Heart right ventricle (tissue), 16 donors: ENCODE data around the gene KIR3DL1. TPM values are rescaled to one million over a fixed set of nuclear protein-coding genes. Genes with fewer than 3 reads are reported as not detected.

Source experiments
- ATAC-seq, 8 donors: fragments of 200-7000 bp; cut with Tn5 transposase; one replicate each; pipeline ENCODE4 v1.9.1; 2020; ENCODE audit warnings: mild to moderate bottlenecking in 8 of 8, moderate library complexity in 8 of 8, moderate number of reproducible peaks in 1 of 8
- DNase-seq, 2 donors: peaks; one replicate each; pipeline ENCODE4 v3.0.0-alpha.2; 2020
- H3K27ac ChIP-seq, 10 donors: fragments of 200-600 bp; sonication (generic) in 2 of 10; one replicate each; pipeline versions ENCODE4 v1.5.0 to v1.8.0; 2020 to 2022; ENCODE audit warnings: mild to moderate bottlenecking in 3 of 10
- H3K27me3 ChIP-seq, 7 donors: fragments of 200-600 bp; one replicate each; pipeline ENCODE4 v1.8.0; 2021 to 2022; ENCODE audit warnings: mild to moderate bottlenecking in 2 of 7
- H3K36me3 ChIP-seq, 9 donors: fragments of 200-600 bp; sonication (generic) in 1 of 9; one replicate each; pipeline versions ENCODE4 v1.5.0 to v1.8.0; 2020 to 2022; ENCODE audit warnings: mild to moderate bottlenecking in 2 of 9
- H3K4me1 ChIP-seq, 9 donors: fragments of 200-600 bp; sonication (generic) in 1 of 9; one replicate each; pipeline versions ENCODE4 v1.5.0 to v1.8.0; 2020 to 2022; ENCODE audit warnings: mild to moderate bottlenecking in 4 of 9
- H3K4me3 ChIP-seq, 10 donors: fragments of 200-600 bp; sonication (generic) in 2 of 10; one replicate each; pipeline versions ENCODE4 v1.5.0 to v1.8.0; 2020 to 2022; ENCODE audit warnings: mild to moderate bottlenecking in 7 of 10, moderate library complexity in 2 of 10
- H3K9me3 ChIP-seq, 11 donors: fragments of 200-600 bp in 10 of 11; sonication (generic) in 2 of 11; one replicate each; pipeline versions ENCODE4 v1.5.0 to v1.8.0; 2013 to 2022; ENCODE audit warnings: mild to moderate bottlenecking in 2 of 11, control low read depth in 1 of 11, moderate library complexity in 1 of 11
- CTCF ChIP-seq, 9 donors: fragments of 200-600 bp; sonication (generic) in 2 of 9; IDR thresholded peaks; one replicate each; pipeline versions ENCODE4 v1.5.0 to v1.8.0; 2021 to 2022; ENCODE audit warnings: antibody characterized with exemption in 9 of 9, mild to moderate bottlenecking in 5 of 9, moderate library complexity in 1 of 9
- WGBS, 2 donors: extraction: QIAGEN DNeasy Blood & Tissue Kit; methylation state at CpG; one replicate each; pipeline ENCODE4 v1.1.7; 2013; ENCODE audit warnings: inconsistent platforms in 1 of 2; 5-methylcytosine and 5-hydroxymethylcytosine counted together
- intact Hi-C, 10 donors: fragments of 100-400 bp; cut with DNase I; formaldehyde crosslinking; loops; one replicate each; pipeline versions ENCODE4 v1.11.1 to v1.14.2; 2022
- polyA plus RNA-seq, 2 donors: library from polyadenylated mRNA; stranded (reverse); fragments of 200-250 nt; gene quantifications; one replicate each; pipeline ENCODE4 v1.2.3, GENCODE V29; 2013
- total RNA-seq, 10 donors: library from RNA; stranded (reverse); fragmentation: NEBNext Ultra II Directional in 3 of 10; extraction: Animal tissue kit (Norgen Biotek cat#: 25700) in 3 of 10; gene quantifications; one replicate each; pipeline versions ENCODE4 v1.2.1 to v1.2.4, GENCODE V29; 2021 to 2023
- donor health status: Arrhythmogenic right ventricular cardiomyopathy.
- donor health status: ischemic (EF 13 %, LVEDD 7.1; RV severe dilation, severe dysfunction).
- donor health status: healthy with polysubstance abuse.
- donor health status: DM: no; HTN: yes; CAD: no.
- donor health status: DM: no; HTN: no; CAD: no.
- donor health status: ischemic (EF 25% LVEDD 6.9; RV normal size, moderate dysfunction).
- donor health status: ischemic (EF 25% LVEDD 5.7; RV mildly dilated, moderate dysfunction).
- donor health status: healthy.
- donor health status: DM: yes; HTN: yes; CAD: no.
- donor health status: Ischemic cardiomyopathy.
- donor health status: ischemic (EF 35%, LVEDD 5.7; RV mildly dilated, moderate dysfunction).
- donor health status: nonischemic (EF 11% LVEDD 7.7; RV severe dilation, severe dysfunction).
- donor health status: DM: yes; HTN: yes; CAD: no.
- donor health status: PGD.
- donor health status: ischemic (EF 29% LVEDD 5.4; RV normal size, mild dysfunction).
- donor health status: nonischemic (EF 23%, LVEDD 6.1; RV moderate dilation, normal function).

The KIR3DL1 gene
- total and polyA plus RNA-seq, 12 donors = 0.13 to 0.90 (median 0.14) TPM; not detected in 9

GRCh38 chr19:54871696-54872095, 55.4 kb downstream of the KIR3DL1 start:
- DNase-seq (no peak), ATAC-seq (no peak)
- Histone ChIP-seq H3K36me3 (no peaks in the 10 kb centered on the region), H3K4me1 (peaks cover 0 to 31% (median 0%) of the 10 kb centered on the region in 9 donors), H3K9me3 (peaks cover 0 to 4% (median 0%) of the 10 kb centered on the region in 11 donors), H3K4me3 (no peak overlapping the region), H3K27ac (peak overlapping the region in 1 of 10 donors; percentile 14), H3K27me3 (peaks cover 0 to 11% (median 2%) of the 10 kb centered on the region in 7 donors)
- TF ChIP-seq CTCF (IDR thresholded peaks at IDR 0.05) = no peak
- WGBS, 2 donors = 67 to 72% methylated on average over 3 of the region's 3 CpGs
- intact Hi-C loops = no loop called here

- no peak for TF ChIP-seq CTCF (IDR thresholded peaks at IDR 0.05)
- Histone ChIP-seq H3K4me3 (peak within 1 kb of the TSS in 1 of 10 donors; percentile 36), H3K36me3 (no peaks in the 10 kb centered on the region), H3K4me1 (peaks cover 0 to 38% (median 0%) of the 10 kb centered on the region in 9 donors), H3K9me3 (peaks cover 0 to 4% (median 0%) of the 10 kb centered on the region in 11 donors), H3K27ac (peak within 1 kb of the TSS in 2 of 10 donors; percentile 3 to 88), H3K27me3 (peaks cover 0 to 11% (median 2%) of the 10 kb centered on the region in 7 donors)
- WGBS, 2 donors = 68 to 73% methylated on average over 8 of the region's 8 CpGs
- ATAC-seq (no peak), DNase-seq (no peak)
- intact Hi-C loops = no loop called here
These were observed 57.7 kb downstream of the KIR3DL1 start, which contains the start of gene FCAR for GRCh38 chr19:54873990-54874389. TSS of gene FCAR (plus strand) at chr19:54874235. CDS start at chr19:54874290, 55 bp downstream.

GRCh38 chr19:54875506-54875905, 59.2 kb downstream of the KIR3DL1 start:
- Histone ChIP-seq H3K4me3 (peak overlapping the region in 1 of 10 donors; percentile 36), H3K27ac (peak overlapping the region in 1 of 10 donors; percentile 88), H3K9me3 (peaks cover 0 to under 1% (median 0%) of the 10 kb centered on the region in 11 donors), H3K36me3 (no peaks in the 10 kb centered on the region), H3K4me1 (peaks cover 0 to 38% (median 0%) of the 10 kb centered on the region in 9 donors), H3K27me3 (peaks cover 0 to 17% (median 4%) of the 10 kb centered on the region in 7 donors)
- intact Hi-C loops = no loop called here
- DNase-seq = no peak
- TF ChIP-seq CTCF (IDR thresholded peaks at IDR 0.05) = no peak
- ATAC-seq = peak in 4 of 8 donors; percentile 20 to 46 (median 26)
- WGBS, 2 donors = 46 to 62% methylated on average over 2 of the region's 2 CpGs

GRCh38 chr19:54877471-54877870, 61.2 kb downstream of the KIR3DL1 start:
- H3K27me3 ChIP-seq = peaks cover 0 to 37% (median 14%) of the 10 kb centered on the region in 7 donors
- DNase-seq (no peak), ATAC-seq (no peak)
- peak overlapping the region in 1 of 10 donors; percentile 58 for H3K27ac ChIP-seq
- H3K9me3 ChIP-seq = no peaks in the 10 kb centered on the region
- intact Hi-C loops = no loop called here
- WGBS, 2 donors = 58 to 64% methylated on average over 3 of the region's 3 CpGs
- peaks cover 0 to 34% (median 0%) of the 10 kb centered on the region in 9 donors for H3K4me1 ChIP-seq
- no peak for TF ChIP-seq CTCF (IDR thresholded peaks at IDR 0.05)
- H3K4me3 ChIP-seq = peak overlapping the region in 1 of 10 donors; percentile 11
- H3K36me3 ChIP-seq = no peaks in the 10 kb centered on the region

Other genes starting within 250 kb of the KIR3DL1 start
- gene LILRA2, start 242.7 kb upstream of the KIR3DL1 start, total RNA-seq = 1 to 10 TPM in 6 of 10 donors, under 1 TPM in 4; 0.31 to 3.3 (median 1.2) TPM
- under 1 TPM; 0.22 to 0.87 TPM for gene LILRA2, start 242.7 kb upstream of the KIR3DL1 start, polyA plus RNA-seq
- gene LILRA1, start 222.8 kb upstream of the KIR3DL1 start, total RNA-seq = 1 to 10 TPM in 1 of 10 donors, under 1 TPM in 9; 0.21 to 2.8 (median 0.41) TPM
- gene LILRA1, start 222.8 kb upstream of the KIR3DL1 start, polyA plus RNA-seq = under 1 TPM; 0.19 to 0.29 TPM
- 10 to 100 TPM in 1 of 10 donors, 1 to 10 TPM in 6, under 1 TPM in 3; 0.28 to 16.9 (median 1.5) TPM for gene LILRB1, start 186.0 kb upstream of the KIR3DL1 start, total RNA-seq
- 1 to 10 TPM in 1 of 2 donors, under 1 TPM in 1; 0.54 to 1.4 TPM for gene LILRB1, start 186.0 kb upstream of the KIR3DL1 start, polyA plus RNA-seq
- 10 to 100 TPM in 1 of 10 donors, 1 to 10 TPM in 8, under 1 TPM in 1; 0.99 to 22.4 (median 1.8) TPM for gene LILRB4, start 153.5 kb upstream of the KIR3DL1 start, total RNA-seq
- 1 to 10 TPM; 2.0 to 2.2 TPM for gene LILRB4, start 153.5 kb upstream of the KIR3DL1 start, polyA plus RNA-seq
- not detected for gene KIR3DL3, start 92.0 kb upstream of the KIR3DL1 start, total RNA-seq
- not detected for gene KIR3DL3, start 92.0 kb upstream of the KIR3DL1 start, polyA plus RNA-seq
- under 1 TPM in 1 of 10 donors, not detected in 9; 0.42 TPM for gene KIR2DL3, start 78.0 kb upstream of the KIR3DL1 start, total RNA-seq
- gene KIR2DL3, start 78.0 kb upstream of the KIR3DL1 start, polyA plus RNA-seq = under 1 TPM in 1 of 2 donors, not detected in 1; 0.03 TPM
- under 1 TPM in 1 of 10 donors, not detected in 9; 0.16 TPM for gene KIR2DL1, start 46.7 kb upstream of the KIR3DL1 start, total RNA-seq
- gene KIR2DL1, start 46.7 kb upstream of the KIR3DL1 start, polyA plus RNA-seq = under 1 TPM in 1 of 2 donors, not detected in 1; 0.04 TPM
- under 1 TPM in 1 of 10 donors, not detected in 9; 0.62 TPM for gene KIR2DL4, start 12.9 kb upstream of the KIR3DL1 start, total RNA-seq
- gene KIR2DL4, start 12.9 kb upstream of the KIR3DL1 start, polyA plus RNA-seq = under 1 TPM in 1 of 2 donors, not detected in 1; 0.04 TPM
- gene KIR2DS4, start 16.2 kb downstream of the KIR3DL1 start, total RNA-seq = under 1 TPM in 2 of 10 donors, not detected in 8; 0.14 to 0.28 TPM
- gene KIR2DS4, start 16.2 kb downstream of the KIR3DL1 start, polyA plus RNA-seq = not detected
- under 1 TPM in 1 of 10 donors, not detected in 9; 0.95 TPM for gene KIR3DL2, start 34.0 kb downstream of the KIR3DL1 start, total RNA-seq
- gene KIR3DL2, start 34.0 kb downstream of the KIR3DL1 start, polyA plus RNA-seq = not detected
- 1 to 10 TPM in 2 of 10 donors, under 1 TPM in 5, not detected in 3; 0.33 to 1.8 (median 0.68) TPM for gene FCAR, start 57.8 kb downstream of the KIR3DL1 start, total RNA-seq
- under 1 TPM in 1 of 2 donors, not detected in 1; 0.19 TPM for gene FCAR, start 57.8 kb downstream of the KIR3DL1 start, polyA plus RNA-seq
- gene NCR1, start 89.7 kb downstream of the KIR3DL1 start, total RNA-seq = under 1 TPM in 3 of 10 donors, not detected in 7; 0.38 to 0.81 (median 0.60) TPM
- not detected for gene NCR1, start 89.7 kb downstream of the KIR3DL1 start, polyA plus RNA-seq
- gene NLRP7, start 131.1 kb downstream of the KIR3DL1 start, total RNA-seq = not detected
- not detected for gene NLRP7, start 131.1 kb downstream of the KIR3DL1 start, polyA plus RNA-seq
- gene NLRP2, start 149.9 kb downstream of the KIR3DL1 start, total RNA-seq = 1 to 10 TPM in 1 of 10 donors, under 1 TPM in 3, not detected in 6; 0.33 to 2.8 (median 0.53) TPM
- under 1 TPM in 1 of 2 donors, not detected in 1; 0.04 TPM for gene NLRP2, start 149.9 kb downstream of the KIR3DL1 start, polyA plus RNA-seq
- gene GP6, start 221.8 kb downstream of the KIR3DL1 start, total RNA-seq = under 1 TPM; 0.37 to 0.73 (median 0.46) TPM
- gene GP6, start 221.8 kb downstream of the KIR3DL1 start, polyA plus RNA-seq = 1 to 10 TPM in 1 of 2 donors, under 1 TPM in 1; 0.58 to 1.5 TPM
- gene RDH13, start 246.7 kb downstream of the KIR3DL1 start, total RNA-seq = 10 to 100 TPM; 32.4 to 72.0 (median 54.5) TPM
- gene RDH13, start 246.7 kb downstream of the KIR3DL1 start, polyA plus RNA-seq = 10 to 100 TPM; 21.4 to 36.1 TPM